Measurements from ENCODE around the gene LCLAT1.
A peak's percentile ranks its signal among the peaks of the same experiment; 100 is the strongest.

Gene LCLAT1

GRCh38 chr2:30447149-30448045 is at the start of gene LCLAT1:
LCLAT1 (plus strand) TSS chr2:30447246; CDS start chr2:30525591, 78,345 bp downstream.
- peaks cover 20% of the 10 kb centered on the region for H3K4me1 ChIP-seq (ENCODE audit: control insufficient read depth, insufficient read depth, low read length)
- no peaks in the 10 kb centered on the region for H3K9me3 ChIP-seq (ENCODE audit: control insufficient read depth, low read length)
- no peaks in the 10 kb centered on the region for H3K27me3 ChIP-seq (ENCODE audit: control insufficient read depth, insufficient read depth, low read length)
- no peaks in the 10 kb centered on the region for H3K36me3 ChIP-seq (ENCODE audit: control insufficient read depth, insufficient read depth, low read length)
- H3K9ac ChIP-seq (ENCODE audit: low read length), result peak within 1 kb of the TSS; percentile 91
- H3K4me3 ChIP-seq (ENCODE audit: low read length), result peak within 1 kb of the TSS; percentile 82

GRCh38 chr2:30398084-30398873 is 48.8 kb upstream of the LCLAT1 start:
- Histone ChIP-seq H3K36me3 (ENCODE audit: control insufficient read depth, insufficient read depth, low read length) (no peaks in the 10 kb centered on the region), H3K27me3 (ENCODE audit: control insufficient read depth, insufficient read depth, low read length) (no peaks in the 10 kb centered on the region), H3K9me3 (ENCODE audit: control insufficient read depth, low read length) (no peaks in the 10 kb centered on the region), H3K4me3 (ENCODE audit: low read length) (no peak overlapping the region), H3K9ac (ENCODE audit: low read length) (no peak overlapping the region), H3K4me1 (ENCODE audit: control insufficient read depth, insufficient read depth, low read length) (no peaks in the 10 kb centered on the region)

GRCh38 chr2:30400151-30400954 is 46.7 kb upstream of the LCLAT1 start:
- Histone ChIP-seq H3K4me1 (ENCODE audit: control insufficient read depth, insufficient read depth, low read length) (no peaks in the 10 kb centered on the region), H3K4me3 (ENCODE audit: low read length) (no peak overlapping the region), H3K9ac (ENCODE audit: low read length) (no peak overlapping the region), H3K36me3 (ENCODE audit: control insufficient read depth, insufficient read depth, low read length) (no peaks in the 10 kb centered on the region), H3K27me3 (ENCODE audit: control insufficient read depth, insufficient read depth, low read length) (peaks cover under 1% of the 10 kb centered on the region), H3K9me3 (ENCODE audit: control insufficient read depth, low read length) (no peaks in the 10 kb centered on the region)

- Histone ChIP-seq H3K9me3 (ENCODE audit: control insufficient read depth, low read length) (no peaks in the 10 kb centered on the region), H3K9ac (ENCODE audit: low read length) (no peak overlapping the region), H3K27me3 (ENCODE audit: control insufficient read depth, insufficient read depth, low read length) (peaks cover 6% of the 10 kb centered on the region), H3K4me3 (ENCODE audit: low read length) (no peak overlapping the region), H3K4me1 (ENCODE audit: control insufficient read depth, insufficient read depth, low read length) (no peaks in the 10 kb centered on the region), H3K36me3 (ENCODE audit: control insufficient read depth, insufficient read depth, low read length) (no peaks in the 10 kb centered on the region)
Observed at GRCh38 chr2:30402441-30403182, 44.4 kb upstream of the LCLAT1 start.

- no peak overlapping the region for H3K4me3 ChIP-seq (ENCODE audit: low read length)
- no peak overlapping the region for H3K9ac ChIP-seq (ENCODE audit: low read length)
- H3K27me3 ChIP-seq (ENCODE audit: control insufficient read depth, insufficient read depth, low read length), result peaks cover 6% of the 10 kb centered on the region
- no peaks in the 10 kb centered on the region for H3K9me3 ChIP-seq (ENCODE audit: control insufficient read depth, low read length)
- no peaks in the 10 kb centered on the region for H3K4me1 ChIP-seq (ENCODE audit: control insufficient read depth, insufficient read depth, low read length)
- H3K36me3 ChIP-seq (ENCODE audit: control insufficient read depth, insufficient read depth, low read length), result no peaks in the 10 kb centered on the region
Observed at GRCh38 chr2:30403592-30404312, 43.3 kb upstream of the LCLAT1 start.

- no peak overlapping the region for H3K4me3 ChIP-seq (ENCODE audit: low read length)
- H3K4me1 ChIP-seq (ENCODE audit: control insufficient read depth, insufficient read depth, low read length), result no peaks in the 10 kb centered on the region
- no peaks in the 10 kb centered on the region for H3K36me3 ChIP-seq (ENCODE audit: control insufficient read depth, insufficient read depth, low read length)
- H3K9me3 ChIP-seq (ENCODE audit: control insufficient read depth, low read length), result no peaks in the 10 kb centered on the region
- peaks cover 6% of the 10 kb centered on the region for H3K27me3 ChIP-seq (ENCODE audit: control insufficient read depth, insufficient read depth, low read length)
- H3K9ac ChIP-seq (ENCODE audit: low read length), result no peak overlapping the region
Observed at GRCh38 chr2:30404319-30405259, 42.5 kb upstream of the LCLAT1 start.

GRCh38 chr2:30405260-30405605 is 41.8 kb upstream of the LCLAT1 start:
- Histone ChIP-seq H3K36me3 (ENCODE audit: control insufficient read depth, insufficient read depth, low read length) (no peaks in the 10 kb centered on the region), H3K4me3 (ENCODE audit: low read length) (no peak overlapping the region), H3K9me3 (ENCODE audit: control insufficient read depth, low read length) (no peaks in the 10 kb centered on the region), H3K27me3 (ENCODE audit: control insufficient read depth, insufficient read depth, low read length) (peaks cover 6% of the 10 kb centered on the region), H3K4me1 (ENCODE audit: control insufficient read depth, insufficient read depth, low read length) (no peaks in the 10 kb centered on the region), H3K9ac (ENCODE audit: low read length) (no peak overlapping the region)

- H3K9ac ChIP-seq (ENCODE audit: low read length), result no peak overlapping the region
- peaks cover 6% of the 10 kb centered on the region for H3K27me3 ChIP-seq (ENCODE audit: control insufficient read depth, insufficient read depth, low read length)
- no peaks in the 10 kb centered on the region for H3K9me3 ChIP-seq (ENCODE audit: control insufficient read depth, low read length)
- H3K36me3 ChIP-seq (ENCODE audit: control insufficient read depth, insufficient read depth, low read length), result no peaks in the 10 kb centered on the region
- no peak overlapping the region for H3K4me3 ChIP-seq (ENCODE audit: low read length)
- no peaks in the 10 kb centered on the region for H3K4me1 ChIP-seq (ENCODE audit: control insufficient read depth, insufficient read depth, low read length)
Observed at GRCh38 chr2:30406853-30407252, 40.2 kb upstream of the LCLAT1 start.

GRCh38 chr2:30408961-30409387 is 38.1 kb upstream of the LCLAT1 start:
- Histone ChIP-seq H3K36me3 (ENCODE audit: control insufficient read depth, insufficient read depth, low read length) (no peaks in the 10 kb centered on the region), H3K4me1 (ENCODE audit: control insufficient read depth, insufficient read depth, low read length) (no peaks in the 10 kb centered on the region), H3K9me3 (ENCODE audit: control insufficient read depth, low read length) (no peaks in the 10 kb centered on the region), H3K9ac (ENCODE audit: low read length) (no peak overlapping the region), H3K27me3 (ENCODE audit: control insufficient read depth, insufficient read depth, low read length) (peaks cover 6% of the 10 kb centered on the region), H3K4me3 (ENCODE audit: low read length) (no peak overlapping the region)

- Histone ChIP-seq H3K9me3 (ENCODE audit: control insufficient read depth, low read length) (no peaks in the 10 kb centered on the region), H3K4me3 (ENCODE audit: low read length) (no peak overlapping the region), H3K9ac (ENCODE audit: low read length) (no peak overlapping the region), H3K36me3 (ENCODE audit: control insufficient read depth, insufficient read depth, low read length) (no peaks in the 10 kb centered on the region), H3K4me1 (ENCODE audit: control insufficient read depth, insufficient read depth, low read length) (no peaks in the 10 kb centered on the region), H3K27me3 (ENCODE audit: control insufficient read depth, insufficient read depth, low read length) (peaks cover 6% of the 10 kb centered on the region)
Observed at GRCh38 chr2:30410217-30410616, 36.8 kb upstream of the LCLAT1 start.
